MG63 (cell line): ENCODE results near the gene GRK6. TPM values are rescaled to one million over a fixed set of nuclear protein-coding genes. Genes with fewer than 3 reads are reported as not detected.

Source experiments
- DNase-seq: peaks from one replicate; pipeline ENCODE4 v3.0.0-alpha.2; 2020
- H3K27me3 ChIP-seq: fragments of 250-450 bp; sonication (Bioruptor Pico); 2 replicates; pipeline ENCODE4 v1.5.1; 2020; ENCODE audit warnings: mild to moderate bottlenecking, moderate library complexity
- H3K36me3 ChIP-seq: fragments of 250-450 bp; sonication (Bioruptor Pico); 2 replicates; pipeline ENCODE4 v1.5.1; 2020; ENCODE audit warnings: mild to moderate bottlenecking, moderate library complexity
- H3K4me3 ChIP-seq: fragments of 250-450 bp; sonication (Bioruptor Pico); 2 replicates; pipeline ENCODE4 v1.5.1; 2020; ENCODE audit warnings: mild to moderate bottlenecking, moderate library complexity
- H3K9me3 ChIP-seq: fragments of 250-450 bp; sonication (Bioruptor Pico); 2 replicates; pipeline ENCODE4 v1.5.1; 2020; ENCODE audit warnings: mild to moderate bottlenecking, moderate library complexity
- total RNA-seq: library from RNA; depleted of rRNA; stranded (reverse); fragments of >200 nt; shearing (Covaris generic); gene quantifications from 2 replicates; pipeline ENCODE4 v1.2.3, GENCODE V29; 2014; ENCODE audit warnings: low replicate concordance

GRK6 gene
- total RNA-seq, 1 experiment from 2014 or later = 127 TPM

DNA sequence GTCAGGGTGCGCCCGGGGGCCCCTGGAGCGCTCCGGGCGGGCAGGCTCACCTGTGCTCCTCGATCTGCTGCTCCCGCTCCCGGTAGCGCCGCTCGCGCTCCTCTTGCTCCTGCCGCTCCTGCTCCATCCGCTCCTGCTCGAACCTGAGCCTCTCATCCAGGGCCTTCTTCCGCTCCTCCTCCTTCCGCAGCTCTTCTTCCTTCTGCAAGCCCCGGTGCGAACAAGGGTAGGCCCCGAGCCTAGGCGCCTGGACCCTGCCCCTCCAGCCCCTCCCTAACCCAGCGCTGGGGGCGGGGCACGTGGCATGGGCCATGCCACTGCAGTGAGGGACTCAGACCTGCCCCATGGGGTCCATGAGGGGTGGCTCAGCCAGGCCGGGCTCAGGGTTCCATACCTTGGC is 40.4 kb downstream of the GRK6 start:
- H3K27me3 ChIP-seq = no peaks in the 10 kb centered on the region
- H3K4me3 ChIP-seq = no peak overlapping the region
- peaks cover 98% of the 10 kb centered on the region for H3K36me3 ChIP-seq
- H3K9me3 ChIP-seq = no peaks in the 10 kb centered on the region
- DNase-seq = no peak

DNA sequence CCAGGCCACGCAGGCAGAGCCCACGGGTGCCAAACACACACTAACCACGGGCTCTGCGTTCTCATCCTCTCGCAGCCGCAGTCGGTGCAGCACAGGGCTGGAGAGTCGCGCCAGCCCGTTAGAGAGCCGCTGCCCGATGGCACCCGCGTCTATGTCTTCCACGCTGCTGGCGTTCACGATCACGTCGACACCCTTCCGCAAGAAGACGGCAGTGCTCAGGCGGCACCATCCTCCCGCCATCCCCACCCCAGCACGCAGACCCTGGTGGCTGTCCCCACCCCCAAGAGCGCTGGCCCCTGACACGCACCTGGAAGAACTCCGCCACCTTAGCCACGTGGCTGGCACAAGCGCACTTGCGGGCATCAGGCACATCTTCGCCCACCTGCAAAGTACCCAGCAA is 41.0 kb downstream of the GRK6 start:
- Histone ChIP-seq H3K27me3 (no peaks in the 10 kb centered on the region), H3K36me3 (peaks cover 99% of the 10 kb centered on the region), H3K4me3 (no peak overlapping the region), H3K9me3 (no peaks in the 10 kb centered on the region)
- DNase-seq = no peak

DNA sequence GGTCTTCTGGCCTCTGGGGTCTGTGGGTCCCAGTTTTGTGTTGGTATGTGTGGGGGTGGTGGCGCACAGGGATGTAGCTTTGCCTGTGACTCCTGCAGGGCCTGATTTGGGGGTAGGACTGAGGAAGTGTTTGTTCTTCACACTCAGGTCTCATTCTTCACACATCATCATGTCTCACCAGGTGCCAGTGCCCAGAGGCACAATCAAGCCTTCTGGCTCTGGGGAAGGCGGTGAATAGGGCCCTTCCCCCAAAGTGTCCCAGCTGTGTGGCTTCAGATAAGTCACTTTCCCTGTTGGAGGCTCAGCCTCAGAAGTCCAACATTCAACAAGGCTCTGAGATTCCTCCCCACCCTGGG is 41.8 kb downstream of the GRK6 start:
- Histone ChIP-seq H3K36me3 (peaks cover 92% of the 10 kb centered on the region), H3K4me3 (no peak overlapping the region), H3K9me3 (no peaks in the 10 kb centered on the region), H3K27me3 (no peaks in the 10 kb centered on the region)
- DNase-seq = no peak

DNA sequence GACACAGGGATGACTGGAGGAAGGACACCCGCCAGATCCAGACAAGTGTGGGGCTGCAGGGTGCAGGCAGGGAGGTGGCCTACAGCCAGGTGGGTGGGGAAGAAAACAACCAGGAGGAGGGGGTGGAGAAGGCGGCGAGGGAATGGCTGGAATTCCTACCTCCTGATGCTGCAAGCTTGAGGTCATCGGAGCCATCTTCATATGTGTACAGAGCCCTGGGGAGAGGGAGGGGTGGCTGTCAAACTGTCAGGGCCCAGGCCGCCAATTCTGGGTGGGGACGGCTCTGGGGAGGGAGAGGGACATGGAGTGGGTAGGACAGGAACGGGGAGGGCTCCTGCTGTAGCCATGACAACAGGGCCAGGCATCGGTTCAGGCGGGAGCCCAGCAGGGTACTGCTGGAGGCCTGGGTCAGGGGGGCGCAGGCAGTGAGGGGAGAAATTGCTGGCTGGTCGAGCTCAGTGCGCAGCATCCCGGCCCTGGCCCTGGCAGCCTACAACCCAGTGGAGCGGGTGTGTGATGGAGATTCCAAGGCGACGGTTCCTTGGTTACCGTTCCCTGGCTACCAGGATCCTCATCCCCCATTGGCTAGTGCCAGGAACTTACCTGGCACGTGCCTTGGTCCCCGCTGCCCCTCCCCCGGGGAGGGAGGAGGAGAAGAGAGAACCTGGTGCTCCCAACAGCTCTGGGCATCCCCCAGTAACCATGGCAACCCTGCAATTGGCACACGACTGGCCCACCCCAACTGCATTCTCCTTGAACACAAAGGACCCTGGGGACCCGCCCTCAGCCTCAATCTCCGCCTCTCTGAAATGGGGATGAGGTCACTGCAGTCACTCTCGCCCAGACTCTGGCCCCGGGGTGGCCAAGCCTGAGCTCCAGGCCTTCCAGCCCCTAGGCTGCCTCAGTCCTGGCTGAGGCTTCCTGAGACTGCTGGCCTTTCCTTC is 42.5 kb downstream of the GRK6 start:
- H3K9me3 ChIP-seq = no peaks in the 10 kb centered on the region
- no peaks in the 10 kb centered on the region for H3K27me3 ChIP-seq
- DNase-seq = no peak
- peaks cover 86% of the 10 kb centered on the region for H3K36me3 ChIP-seq
- no peak overlapping the region for H3K4me3 ChIP-seq

DNA sequence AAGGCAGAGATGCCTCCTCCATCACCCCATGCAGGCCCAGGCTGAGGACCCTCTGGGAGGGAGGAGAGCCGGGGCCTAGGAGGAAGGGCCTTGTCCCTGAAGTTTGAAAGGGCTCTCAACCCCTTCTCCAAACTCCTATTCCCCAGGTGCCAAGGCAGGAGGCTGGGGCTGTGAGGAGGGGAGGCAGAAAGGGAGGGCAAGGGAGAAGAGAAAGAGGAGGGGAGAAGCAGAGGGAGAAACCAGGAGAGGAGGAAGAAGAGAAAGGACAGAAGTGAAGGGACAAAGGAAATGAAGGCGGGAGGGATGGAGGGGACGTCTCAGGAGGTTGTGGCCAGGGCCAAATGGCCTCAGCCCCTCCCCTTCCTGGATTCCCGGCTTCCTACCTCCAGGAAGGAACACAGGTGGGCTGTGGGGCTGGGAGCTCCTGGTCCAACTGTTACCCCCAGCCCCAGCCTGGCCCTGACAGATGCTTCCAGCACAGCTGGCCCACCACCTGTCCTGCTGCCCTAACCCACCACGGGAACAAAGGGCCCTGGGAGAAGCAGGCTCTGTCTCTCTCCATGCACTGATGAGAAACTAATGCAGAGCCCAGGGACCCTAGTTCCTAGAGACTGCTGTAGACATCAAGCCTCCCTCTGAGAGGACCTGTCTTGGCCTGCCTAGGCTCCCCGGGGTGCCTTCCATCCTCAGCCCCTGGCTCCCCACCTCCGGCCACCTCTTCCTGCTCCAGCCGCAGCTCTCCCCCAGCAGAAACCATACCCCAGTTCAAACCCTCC is 43.5 kb downstream of the GRK6 start:
- Histone ChIP-seq H3K4me3 (no peak overlapping the region), H3K9me3 (no peaks in the 10 kb centered on the region), H3K27me3 (no peaks in the 10 kb centered on the region), H3K36me3 (peaks cover 77% of the 10 kb centered on the region)
- no peak for DNase-seq

DNA sequence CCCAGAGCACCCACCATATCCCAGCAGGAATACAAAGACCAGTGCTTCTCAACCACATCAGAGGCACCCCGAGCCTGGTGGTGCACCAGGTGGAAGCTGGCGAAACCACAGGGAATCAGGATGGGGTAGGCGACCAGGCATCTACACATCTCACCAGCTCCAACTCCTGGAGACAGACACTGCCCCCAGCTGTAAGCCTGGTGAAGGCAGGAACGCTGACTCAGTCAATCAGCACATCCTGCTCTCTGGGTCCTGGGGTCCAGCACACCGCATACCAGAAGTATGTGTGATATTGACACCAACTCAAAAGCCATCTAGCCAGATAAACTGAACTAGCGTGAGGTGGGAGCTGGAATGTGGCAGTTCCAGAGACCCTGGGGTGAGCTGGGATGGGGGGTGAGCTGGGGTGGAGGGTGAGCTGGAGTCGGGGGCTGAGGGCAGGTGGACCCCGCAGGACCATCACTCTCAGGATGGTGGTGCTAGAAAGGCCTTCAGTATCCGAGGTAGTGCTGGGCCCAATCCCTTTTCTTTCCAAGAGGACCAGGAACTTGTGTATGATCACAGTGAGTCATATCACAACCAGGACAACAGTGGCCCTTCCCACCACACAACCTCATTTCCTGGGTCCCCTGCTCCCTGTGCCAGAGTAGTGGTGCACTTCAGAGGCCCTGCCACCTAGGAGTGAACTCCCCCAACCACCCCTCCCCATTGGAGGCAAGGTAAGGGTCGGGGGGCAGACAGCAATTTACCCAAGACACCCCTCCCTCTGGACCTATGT is 44.5 kb downstream of the GRK6 start:
- Histone ChIP-seq H3K27me3 (no peaks in the 10 kb centered on the region), H3K4me3 (peak overlapping the region; percentile 81), H3K9me3 (no peaks in the 10 kb centered on the region), H3K36me3 (peaks cover 67% of the 10 kb centered on the region)
- DNase-seq = no peak

DNA sequence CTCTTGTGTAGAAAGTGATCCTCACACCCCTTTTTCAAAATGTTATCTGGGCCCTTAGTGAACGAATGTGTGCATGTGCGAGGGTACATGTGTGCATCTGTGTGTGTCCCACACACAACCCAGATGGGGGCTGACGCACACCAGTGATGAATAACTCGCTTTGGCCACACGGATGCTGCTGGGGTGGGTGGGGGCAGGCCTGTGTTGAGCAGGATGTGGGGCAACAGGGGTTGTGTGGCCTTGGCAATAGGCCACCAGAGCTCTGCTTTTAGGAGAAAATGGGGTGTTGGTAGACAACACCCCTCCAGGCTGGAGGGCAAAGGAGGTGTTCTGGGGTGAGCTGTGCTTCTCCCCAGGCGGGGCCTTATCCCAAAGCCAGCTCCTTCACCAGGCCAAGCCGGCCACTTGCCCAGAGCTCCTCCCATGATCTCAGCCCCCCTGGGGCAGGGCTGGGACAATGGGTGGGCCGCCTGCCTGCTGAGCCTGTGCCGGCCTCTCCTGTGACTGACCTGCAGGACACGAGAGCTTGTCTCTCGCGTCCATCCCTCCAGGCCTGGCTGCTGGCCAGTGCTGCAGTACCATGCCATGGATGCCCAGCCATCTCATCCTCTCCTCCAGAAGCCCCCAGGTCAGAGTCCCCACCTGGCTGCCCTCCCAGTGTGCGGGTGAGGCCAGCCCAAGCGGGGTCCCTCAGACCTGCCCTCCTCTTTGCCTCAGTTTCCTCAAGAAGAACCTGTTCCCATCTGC is 45.3 kb downstream of the GRK6 start:
- H3K9me3 ChIP-seq = no peaks in the 10 kb centered on the region
- peak overlapping the region; percentile 81 for H3K4me3 ChIP-seq
- no peak for DNase-seq
- H3K27me3 ChIP-seq = no peaks in the 10 kb centered on the region
- H3K36me3 ChIP-seq = peaks cover 59% of the 10 kb centered on the region

DNA sequence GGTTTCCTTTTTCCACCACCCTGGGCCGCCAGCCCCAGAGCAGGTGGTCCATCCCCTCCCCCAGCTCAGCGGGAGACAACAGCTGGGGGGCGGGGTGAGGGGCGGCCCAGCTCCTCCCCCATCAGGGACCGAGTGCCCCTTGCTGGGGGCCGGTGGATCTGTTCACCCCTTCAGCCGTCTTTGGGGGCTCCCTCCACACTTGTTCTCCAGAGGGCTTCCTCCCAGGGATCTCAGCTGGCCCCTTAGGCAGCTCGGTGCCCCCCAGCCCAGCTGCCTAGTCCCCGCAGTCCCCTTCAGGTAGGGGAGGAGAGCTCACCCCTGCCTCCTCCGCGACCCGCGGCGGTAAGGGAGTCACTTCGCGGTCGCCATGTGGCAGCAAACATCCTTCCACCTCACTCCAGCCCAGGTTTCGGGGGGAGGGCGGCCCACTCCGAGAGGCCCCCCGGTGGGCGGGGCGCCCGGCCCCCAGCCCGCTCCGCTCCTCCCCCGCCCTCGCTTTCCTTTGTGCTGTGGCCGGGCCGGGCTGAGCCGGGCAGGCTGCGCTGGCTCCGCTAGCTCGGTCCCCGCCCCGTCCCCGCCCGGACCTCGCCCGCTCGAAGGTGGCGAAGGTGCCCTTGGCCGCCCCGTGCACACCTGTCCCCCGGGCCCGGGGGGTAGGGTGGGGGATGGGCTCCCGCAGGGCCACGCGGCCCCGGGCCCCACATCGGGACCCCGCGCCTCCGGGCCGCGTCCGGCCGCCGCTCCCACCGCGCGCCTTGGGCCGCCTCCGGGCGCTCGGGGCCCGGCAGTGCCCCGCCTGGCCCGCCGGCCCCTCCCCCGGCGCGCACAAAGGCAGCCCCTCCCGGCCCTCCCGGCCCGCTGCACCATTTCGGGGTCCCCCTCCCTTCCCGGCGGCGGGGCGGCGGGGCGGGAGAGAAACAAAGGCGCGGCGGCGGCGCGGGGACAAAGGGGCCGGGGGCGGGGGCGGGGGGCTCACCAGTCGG is 46.3 kb downstream of the GRK6 start:
- H3K36me3 ChIP-seq = peaks cover 49% of the 10 kb centered on the region
- peak; percentile 68 for DNase-seq

DNA sequence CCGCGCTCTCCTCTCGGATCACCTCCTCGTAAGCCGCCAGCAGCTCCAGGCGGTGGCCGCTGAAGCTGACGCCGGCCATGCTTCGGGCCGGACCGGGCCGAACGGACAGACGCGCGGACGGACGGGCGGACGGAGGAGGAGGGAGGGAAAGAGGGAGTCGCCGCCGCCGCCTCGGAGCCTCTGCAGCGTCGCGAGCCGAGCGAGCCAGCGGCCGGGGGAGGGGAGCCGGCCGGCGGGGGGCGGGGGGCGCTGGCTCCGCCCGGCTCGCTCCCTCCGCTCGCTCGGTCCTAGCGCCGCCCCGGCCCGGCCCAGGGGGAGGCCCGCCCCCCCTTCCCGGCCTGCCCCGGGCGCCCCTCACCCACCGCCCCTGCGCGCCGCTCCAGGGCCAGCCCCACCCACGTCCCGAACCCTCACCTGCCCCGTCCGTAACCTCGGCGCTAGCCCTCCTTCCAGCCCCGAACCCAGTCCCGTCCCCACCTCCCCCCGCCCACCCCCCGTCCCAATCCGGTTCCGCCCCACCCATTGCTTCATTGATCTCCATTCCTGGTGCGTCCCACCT is 47.0 kb downstream of the GRK6 start, which contains the start of gene DBN1:
Gene DBN1, minus strand, starts transcription at position 192 of the 559 bp plus-strand sequence. Its CDS starts 113 bp downstream, at position 79.
- Histone ChIP-seq H3K36me3 (peaks cover 45% of the 10 kb centered on the region), H3K27me3 (no peaks in the 10 kb centered on the region), H3K4me3 (peak within 1 kb of the TSS; percentile 81), H3K9me3 (no peaks in the 10 kb centered on the region)
- DNase-seq = peak; percentile 72

More for the DNA sequence above, 46.3 kb downstream of the GRK6 start:
- H3K4me3 ChIP-seq = peak overlapping the region; percentile 81
- H3K9me3 ChIP-seq = no peaks in the 10 kb centered on the region
- no peaks in the 10 kb centered on the region for H3K27me3 ChIP-seq

DNA sequence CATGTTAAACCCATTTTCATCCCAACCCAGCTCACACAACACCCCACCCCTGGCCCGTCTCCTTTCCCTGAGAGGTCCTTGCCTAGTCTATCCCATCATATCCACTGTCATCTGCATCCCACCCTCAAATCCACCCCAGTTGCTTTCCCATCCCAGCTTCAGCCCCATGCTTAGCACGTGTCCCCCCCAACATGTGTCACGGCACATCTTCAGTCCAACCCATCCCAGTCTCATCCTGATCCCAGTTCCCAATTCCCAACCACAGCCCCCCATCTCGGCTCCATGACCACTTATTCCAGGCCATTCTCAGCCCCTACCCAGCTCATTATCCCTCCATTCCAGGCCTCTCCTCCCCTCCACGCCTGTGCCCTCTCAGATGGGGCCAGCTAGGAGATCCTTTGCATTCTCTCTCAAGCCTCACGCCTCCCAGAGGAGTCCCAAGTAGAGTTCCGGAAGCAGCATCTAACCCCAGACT is 47.6 kb downstream of the GRK6 start:
- DNase-seq = no peak
- Histone ChIP-seq H3K9me3 (no peaks in the 10 kb centered on the region), H3K27me3 (no peaks in the 10 kb centered on the region), H3K4me3 (no peak overlapping the region; the same call in 1 of the 2 replicates), H3K36me3 (peaks cover 44% of the 10 kb centered on the region)

DNA sequence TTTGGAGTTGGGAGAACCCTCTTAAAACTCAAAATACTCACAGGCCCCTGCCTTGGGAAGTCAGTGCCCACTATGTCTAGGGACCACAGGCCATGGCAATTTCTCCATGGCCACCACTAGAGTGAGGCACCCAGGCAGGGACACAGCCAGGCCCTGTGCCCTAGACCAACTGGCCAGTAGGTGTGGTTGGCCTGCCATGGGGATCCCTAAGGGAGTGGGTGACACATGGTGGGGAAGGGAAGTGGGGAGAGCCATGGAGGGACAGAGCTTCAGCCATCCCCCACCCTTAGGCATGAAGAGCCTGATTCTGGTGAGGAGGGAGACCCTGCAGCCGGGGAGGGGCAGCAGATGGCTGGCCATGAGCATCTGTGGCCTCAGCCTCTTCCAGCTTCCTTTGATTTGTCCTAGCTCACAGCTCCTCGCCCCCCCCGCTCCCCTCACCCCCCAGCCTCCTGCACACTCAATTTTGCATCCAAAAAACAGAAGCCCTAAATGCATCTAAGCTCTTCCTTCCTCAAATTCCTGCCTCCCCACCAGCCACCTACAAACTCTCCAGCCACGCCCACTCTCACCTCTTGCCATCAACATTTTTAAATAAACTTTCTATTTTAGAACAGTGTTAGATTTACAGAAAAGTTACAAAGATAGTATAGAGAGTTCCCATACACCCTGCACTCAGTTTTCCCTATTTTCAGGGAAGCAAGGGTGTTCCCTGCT is 48.5 kb downstream of the GRK6 start:
- Histone ChIP-seq H3K9me3 (no peaks in the 10 kb centered on the region), H3K4me3 (no peak overlapping the region), H3K36me3 (peaks cover 44% of the 10 kb centered on the region), H3K27me3 (no peaks in the 10 kb centered on the region)
- no peak for DNase-seq

DNA sequence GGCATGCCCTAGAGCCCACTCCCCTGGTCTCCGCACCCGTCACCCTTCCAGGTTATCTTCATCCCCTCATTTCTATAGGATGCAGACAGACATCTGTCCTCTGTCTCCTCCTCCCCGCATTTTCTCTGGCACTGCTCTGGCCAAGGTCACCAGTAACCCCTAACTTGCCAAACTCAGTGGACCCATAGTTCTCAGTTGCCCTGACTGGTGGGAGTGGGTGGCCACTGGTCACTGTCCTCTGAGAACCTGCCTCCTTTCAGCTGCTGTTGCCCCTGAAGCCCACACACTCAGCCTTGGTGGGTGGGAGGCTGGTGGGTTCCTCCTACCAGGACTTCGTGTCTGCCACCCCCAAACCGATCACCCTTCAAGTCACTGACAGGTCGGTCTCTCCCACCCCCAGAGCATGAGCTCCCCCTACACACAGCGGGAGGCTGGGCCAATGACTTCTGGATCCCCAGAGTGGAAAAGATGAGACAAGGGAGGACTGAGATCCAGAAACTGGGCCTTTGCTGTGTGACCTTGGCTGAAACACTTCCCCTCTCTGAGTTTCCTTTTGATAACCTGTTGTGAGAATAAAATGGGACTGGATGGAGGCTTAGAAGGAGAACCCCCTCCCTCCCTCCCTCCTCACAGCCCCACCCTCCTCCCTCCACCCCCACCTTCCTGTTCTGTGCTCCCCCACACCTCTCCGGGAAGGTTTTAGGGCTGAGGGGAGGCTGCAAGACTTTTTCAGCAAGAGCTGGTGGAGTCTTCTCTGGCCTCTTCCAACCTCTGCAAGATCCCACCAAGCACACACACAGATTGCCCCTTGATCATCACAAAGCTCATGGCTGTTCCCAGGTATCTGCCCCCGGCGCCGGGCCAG is 49.3 kb downstream of the GRK6 start:
- no peak overlapping the region for H3K4me3 ChIP-seq
- no peak for DNase-seq

DNA sequence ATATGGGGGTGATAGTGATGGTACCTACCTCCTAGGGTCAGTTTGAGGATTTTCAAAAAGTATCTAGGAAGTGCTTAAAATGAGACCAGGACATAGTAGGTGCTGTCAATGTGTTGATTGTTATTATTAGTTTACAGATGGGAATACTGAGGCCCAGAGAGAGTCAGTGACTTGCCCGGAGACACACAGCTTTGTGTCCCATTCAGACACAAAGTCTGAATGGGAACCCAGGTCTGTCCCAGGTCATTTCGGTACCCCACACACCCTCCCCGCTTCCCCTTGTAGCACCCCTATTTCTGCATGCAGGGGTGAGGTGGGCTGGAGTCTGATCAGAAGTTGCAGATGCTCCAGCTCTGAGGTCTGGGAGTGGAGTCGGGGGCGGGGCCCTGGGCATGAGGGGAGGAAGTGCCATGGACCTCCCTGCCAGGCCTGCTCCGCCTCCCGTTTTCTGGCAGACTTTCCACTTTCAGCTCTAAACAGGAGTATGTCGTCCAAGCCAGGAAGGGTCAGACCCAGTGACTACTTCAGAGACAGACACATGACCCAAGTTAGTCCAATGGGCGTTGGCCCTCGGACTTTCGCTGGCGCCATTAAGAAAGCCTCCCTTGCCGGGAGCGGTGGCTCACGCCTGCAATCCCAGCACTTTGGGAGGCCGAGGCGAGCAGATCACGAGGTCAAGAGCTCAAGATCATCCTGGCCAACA is 50.2 kb downstream of the GRK6 start:
- Histone ChIP-seq H3K27me3 (no peaks in the 10 kb centered on the region), H3K4me3 (no peak overlapping the region), H3K36me3 (peaks cover 37% of the 10 kb centered on the region), H3K9me3 (no peaks in the 10 kb centered on the region)
- peak; percentile 73 for DNase-seq

More for the DNA sequence above, 49.3 kb downstream of the GRK6 start:
- no peaks in the 10 kb centered on the region for H3K27me3 ChIP-seq
- no peaks in the 10 kb centered on the region for H3K9me3 ChIP-seq
- peaks cover 38% of the 10 kb centered on the region for H3K36me3 ChIP-seq
